GM23248 (cell line): Measurements from ENCODE around the gene FUBP3.

Experiments used
- EZH2 ChIP-seq: fragments of 200-600 bp; sonication (generic); IDR thresholded peaks from 2 replicates; pipeline ENCODE4 v1.6.1; 2018; ENCODE audit warnings: antibody characterized with exemption, mild to moderate bottlenecking; ENCODE audit not compliant: insufficient read depth, poor library complexity, severe bottlenecking
- EZH2phosphoT487 ChIP-seq: fragments of 200-600 bp; sonication (generic); IDR thresholded peaks from 2 replicates; pipeline ENCODE4 v1.6.1; 2018; ENCODE audit warnings: antibody characterized with exemption, moderate library complexity, mild to moderate bottlenecking, low read depth; ENCODE audit not compliant: insufficient read depth

- TF ChIP-seq EZH2 (no peak), EZH2phosphoT487 (no peak)
Measured at GRCh38 chr9:130636648-130637020, 57.3 kb downstream of the FUBP3 start.
